Liver (tissue), 9 donors: Measurements from ENCODE around the gene ARHGAP9. TPM values are rescaled to one million over a fixed set of nuclear protein-coding genes. Genes with fewer than 3 reads are reported as not detected.
"Not testable (repeated sequence)": the region's sequence is repeated elsewhere in the genome, so short reads cannot be mapped to it uniquely, and the experiment has no call there.

Source experiments
- DNase-seq: peaks from one replicate; pipeline ENCODE4 v3.0.0-alpha.2; 2017; ENCODE audit warnings: low spot score
- H3K27ac ChIP-seq, 2 donors: one replicate each; pipeline ENCODE4 v1.7.0; 2013; ENCODE audit warnings: inconsistent platforms in 2 of 2, low read length in 2 of 2, control low read depth in 1 of 2, low read depth in 1 of 2, mild to moderate bottlenecking in 1 of 2
- H3K27me3 ChIP-seq, 4 donors: one replicate each; pipeline versions ENCODE4 v1.6.1 to v1.7.0; 2013; ENCODE audit warnings: low read length in 3 of 4, inconsistent platforms in 1 of 4, mild to moderate bottlenecking in 1 of 4, moderate library complexity in 1 of 4; ENCODE audit not compliant: control insufficient read depth in 4 of 4, insufficient read depth in 4 of 4
- H3K36me3 ChIP-seq, 4 donors: one replicate each; pipeline versions ENCODE4 v1.6.1 to v1.7.0; 2013; ENCODE audit warnings: low read length in 3 of 4, mild to moderate bottlenecking in 3 of 4, low read depth in 1 of 4, moderate library complexity in 1 of 4; ENCODE audit not compliant: control insufficient read depth in 4 of 4, insufficient read depth in 3 of 4
- H3K4me1 ChIP-seq, 4 donors: one replicate each; pipeline versions ENCODE4 v1.6.1 to v1.7.0; 2013; ENCODE audit warnings: low read length in 3 of 4, mild to moderate bottlenecking in 3 of 4, moderate library complexity in 1 of 4; ENCODE audit not compliant: control insufficient read depth in 4 of 4, insufficient read depth in 4 of 4
- H3K4me3 ChIP-seq, 3 donors: one replicate each; pipeline versions ENCODE4 v1.6.1 to v1.7.0; 2013; ENCODE audit warnings: low read length in 3 of 3, control low read depth in 1 of 3, low read depth in 1 of 3, mild to moderate bottlenecking in 1 of 3
- H3K9ac ChIP-seq, 2 donors: one replicate each; pipeline ENCODE4 v1.7.0; 2013; ENCODE audit warnings: low read length in 2 of 2, mild to moderate bottlenecking in 2 of 2, moderate library complexity in 2 of 2, control low read depth in 1 of 2, low read depth in 1 of 2
- H3K9me3 ChIP-seq, 4 donors: one replicate each; pipeline versions ENCODE4 v1.6.1 to v1.7.0; 2013; ENCODE audit warnings: low read length in 3 of 4; ENCODE audit not compliant: control insufficient read depth in 4 of 4
- EGR1 ChIP-seq, 2 donors: IDR thresholded peaks; 2 replicates each; pipeline ENCODE4 v1.6.1; 2016 to 2018; ENCODE audit warnings: antibody characterized with exemption in 2 of 2, low read depth in 2 of 2
- FOXA1 ChIP-seq: IDR thresholded peaks from 2 replicates; pipeline ENCODE4 v1.6.1; 2016; ENCODE audit warnings: antibody characterized with exemption
- FOXA2 ChIP-seq: IDR thresholded peaks from 2 replicates; pipeline ENCODE4 v1.6.1; 2016; ENCODE audit warnings: antibody characterized with exemption
- GABPA ChIP-seq, 2 donors: IDR thresholded peaks in 1 of 2; conservative IDR thresholded peaks in 1 of 2; 2 replicates each; pipeline ENCODE4 v1.6.1; 2016; ENCODE audit warnings: antibody characterized with exemption in 2 of 2, mild to moderate bottlenecking in 1 of 2, moderate library complexity in 1 of 2
- HNF4A ChIP-seq, 2 donors: conservative IDR thresholded peaks; 2 replicates each; pipeline ENCODE4 v1.6.1; 2016; ENCODE audit warnings: antibody characterized with exemption in 2 of 2, mild to moderate bottlenecking in 2 of 2
- HNF4G ChIP-seq: IDR thresholded peaks from 2 replicates; pipeline ENCODE4 v1.6.1; 2016; ENCODE audit warnings: antibody characterized with exemption
- JUND ChIP-seq, 2 donors: IDR thresholded peaks; 2 replicates each; pipeline ENCODE4 v1.6.1; 2016; ENCODE audit warnings: antibody characterized with exemption in 2 of 2
- NR2F2 ChIP-seq: IDR thresholded peaks from 2 replicates; pipeline ENCODE4 v1.6.1; 2016; ENCODE audit warnings: antibody characterized with exemption
- RAD21 ChIP-seq, 2 donors: IDR thresholded peaks; 2 replicates each; pipeline ENCODE4 v1.6.1; 2016; ENCODE audit warnings: antibody characterized with exemption in 2 of 2, mild to moderate bottlenecking in 2 of 2
- RXRA ChIP-seq, 2 donors: IDR thresholded peaks; 2 replicates each; pipeline ENCODE4 v1.6.1; 2017 to 2018; ENCODE audit warnings: antibody characterized with exemption in 2 of 2, mild to moderate bottlenecking in 1 of 2
- SP1 ChIP-seq: IDR thresholded peaks from 2 replicates; pipeline ENCODE4 v1.6.1; 2018; ENCODE audit warnings: antibody characterized with exemption, mild to moderate bottlenecking
- TAF1 ChIP-seq: conservative IDR thresholded peaks from 2 replicates; pipeline ENCODE4 v1.6.1; 2016; ENCODE audit warnings: antibody characterized with exemption, mild to moderate bottlenecking
- YY1 ChIP-seq: IDR thresholded peaks from 2 replicates; pipeline ENCODE4 v1.6.1; 2016; ENCODE audit warnings: antibody characterized with exemption, mild to moderate bottlenecking
- WGBS: extraction: QIAGEN DNeasy Blood & Tissue Kit; methylation state at CpG from one replicate; pipeline ENCODE4 v1.1.7; 2013; 5-methylcytosine and 5-hydroxymethylcytosine counted together
- polyA plus RNA-seq, 2 donors: library from polyadenylated mRNA; stranded (reverse) in 1 of 2; unstranded in 1 of 2; fragments of 200-250 nt in 1 of 2; fragments of >200 nt in 1 of 2; fragmentation: Nextera tagmentation in 1 of 2; extraction: Ambion mirVana in 1 of 2; gene quantifications; one replicate each; pipeline versions ENCODE4 v1.2.1 to v1.2.3, GENCODE V29; 2013 to 2015
- total RNA-seq, 2 donors: library from RNA; depleted of rRNA; stranded (reverse); fragments of >200 nt; gene quantifications; one replicate each; pipeline ENCODE4 v1.2.3, GENCODE V29; 2014
- TF ChIP-seq, protein P1 (sequence below): IDR thresholded peaks from 2 replicates; pipeline ENCODE4 v1.6.1; 2016; ENCODE audit warnings: antibody characterized with exemption
- TF ChIP-seq, protein P2 (sequence below): fragments of 150-350 bp; IDR thresholded peaks from 2 replicates; pipeline ENCODE4 v1.5.1; 2017; ENCODE audit warnings: improper control_type of control experiment, low read depth, low read length; ENCODE audit not compliant: missing input control
- TF ChIP-seq, protein P3 (sequence below): IDR thresholded peaks from 2 replicates; pipeline ENCODE4 v1.6.1; 2016; ENCODE audit warnings: antibody characterized with exemption
- TF ChIP-seq, protein P4 (sequence below): IDR thresholded peaks from 2 replicates; pipeline ENCODE4 v1.6.1; 2016; ENCODE audit warnings: antibody characterized with exemption, mild to moderate bottlenecking
- TF ChIP-seq, protein P5 (sequence below): IDR thresholded peaks from 2 replicates; pipeline ENCODE4 v1.6.1; 2016; ENCODE audit warnings: antibody characterized with exemption
- donor health status: healthy.
- donor health status: healthy.
- donor health status: healthy.
- donor health status: healthy.
- donor health status: healthy.

The ARHGAP9 gene
- total and polyA plus RNA-seq, 4 donors: 3.0 to 12.0 (median 7.1) TPM

DNA sequence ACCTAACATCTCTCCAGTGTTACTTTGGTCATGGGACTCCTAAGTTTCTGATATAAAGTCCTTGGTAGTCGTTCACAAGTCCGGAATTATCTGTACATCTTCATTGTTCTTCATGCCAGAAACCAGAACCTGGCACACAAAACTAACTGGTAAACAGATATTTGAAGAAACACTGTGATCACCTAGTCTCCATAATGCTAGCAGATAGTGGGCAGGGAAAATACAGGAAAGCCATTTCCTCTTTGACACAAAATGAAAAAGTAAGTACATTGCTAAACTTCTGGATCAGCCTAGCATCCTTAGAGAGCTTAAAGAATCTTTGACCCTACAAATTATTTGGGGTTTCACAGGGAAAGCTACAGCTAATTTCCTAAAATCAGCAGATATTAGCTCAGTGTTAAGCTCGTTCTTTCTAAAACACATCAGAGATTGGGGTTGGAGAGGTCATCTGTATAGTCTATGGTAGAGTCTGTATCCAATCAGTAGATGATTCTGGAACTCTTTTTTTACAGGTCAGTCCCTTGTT, 35.8 kb upstream of the ARHGAP9 start:
- DNase-seq: no peak
- H3K4me3 ChIP-seq: no peak overlapping the region
- TF ChIP-seq SP1 (no peak), EGR1 (IDR thresholded peaks at IDR 0.05; ENCODE audit: low read depth in 2 of 2) (no peak), NR2F2 (no peak)
- H3K36me3 ChIP-seq: peaks cover 5 to 57% (median 49%) of the 10 kb centered on the region in 4 donors
- no peaks in the 10 kb centered on the region for H3K9me3 ChIP-seq
- 70% methylated on average over 3 of the region's 3 CpGs for WGBS
- no peak overlapping the region for H3K9ac ChIP-seq
- H3K27me3 ChIP-seq: no peaks in the 10 kb centered on the region
- H3K27ac ChIP-seq: no peak overlapping the region
- peaks cover 1 to 23% (median 13%) of the 10 kb centered on the region in 4 donors for H3K4me1 ChIP-seq

DNA sequence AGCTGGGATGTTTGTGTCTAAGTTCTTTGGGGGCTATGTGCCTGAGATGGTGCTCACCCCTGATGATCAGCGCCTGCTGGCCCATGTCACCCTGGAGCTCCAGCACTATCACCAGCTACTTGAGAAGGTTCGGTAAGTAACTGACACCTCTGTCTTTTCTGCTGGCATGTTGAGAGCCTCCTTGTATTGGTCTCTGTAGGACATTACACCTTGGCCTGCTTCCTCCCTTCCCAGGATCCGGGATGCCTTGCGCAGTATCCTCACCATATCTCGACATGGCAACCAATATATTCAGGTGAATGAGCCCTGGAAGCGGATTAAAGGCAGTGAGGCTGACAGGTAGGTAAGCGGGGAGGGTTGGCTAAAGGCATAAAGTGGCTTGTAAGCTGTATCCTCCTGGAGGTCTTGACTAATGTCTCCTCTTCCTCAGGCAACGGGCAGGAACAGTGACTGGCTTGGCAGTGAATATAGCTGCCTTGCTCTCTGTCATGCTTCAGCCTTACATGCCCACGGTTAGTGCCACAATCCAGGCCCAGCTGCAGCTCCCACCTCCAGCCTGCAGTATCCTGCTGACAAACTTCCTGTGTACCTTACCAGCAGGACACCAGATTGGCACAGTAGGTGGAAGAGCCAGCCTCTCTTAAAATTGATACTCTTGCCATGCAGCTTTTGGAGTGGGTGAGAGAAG, 35.2 kb upstream of the ARHGAP9 start:
- no peak overlapping the region for H3K4me3 ChIP-seq
- WGBS: 91% methylated on average over 9 of the region's 9 CpGs
- H3K9me3 ChIP-seq: no peaks in the 10 kb centered on the region
- H3K27ac ChIP-seq: no peak overlapping the region
- H3K4me1 ChIP-seq: peaks cover 1 to 23% (median 13%) of the 10 kb centered on the region in 4 donors
- H3K27me3 ChIP-seq: no peaks in the 10 kb centered on the region
- DNase-seq: no peak
- TF ChIP-seq, protein P1, sequence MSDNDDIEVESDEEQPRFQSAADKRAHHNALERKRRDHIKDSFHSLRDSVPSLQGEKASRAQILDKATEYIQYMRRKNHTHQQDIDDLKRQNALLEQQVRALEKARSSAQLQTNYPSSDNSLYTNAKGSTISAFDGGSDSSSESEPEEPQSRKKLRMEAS: no peak
- TF ChIP-seq, protein P2, sequence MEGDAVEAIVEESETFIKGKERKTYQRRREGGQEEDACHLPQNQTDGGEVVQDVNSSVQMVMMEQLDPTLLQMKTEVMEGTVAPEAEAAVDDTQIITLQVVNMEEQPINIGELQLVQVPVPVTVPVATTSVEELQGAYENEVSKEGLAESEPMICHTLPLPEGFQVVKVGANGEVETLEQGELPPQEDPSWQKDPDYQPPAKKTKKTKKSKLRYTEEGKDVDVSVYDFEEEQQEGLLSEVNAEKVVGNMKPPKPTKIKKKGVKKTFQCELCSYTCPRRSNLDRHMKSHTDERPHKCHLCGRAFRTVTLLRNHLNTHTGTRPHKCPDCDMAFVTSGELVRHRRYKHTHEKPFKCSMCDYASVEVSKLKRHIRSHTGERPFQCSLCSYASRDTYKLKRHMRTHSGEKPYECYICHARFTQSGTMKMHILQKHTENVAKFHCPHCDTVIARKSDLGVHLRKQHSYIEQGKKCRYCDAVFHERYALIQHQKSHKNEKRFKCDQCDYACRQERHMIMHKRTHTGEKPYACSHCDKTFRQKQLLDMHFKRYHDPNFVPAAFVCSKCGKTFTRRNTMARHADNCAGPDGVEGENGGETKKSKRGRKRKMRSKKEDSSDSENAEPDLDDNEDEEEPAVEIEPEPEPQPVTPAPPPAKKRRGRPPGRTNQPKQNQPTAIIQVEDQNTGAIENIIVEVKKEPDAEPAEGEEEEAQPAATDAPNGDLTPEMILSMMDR: no peak
- TF ChIP-seq FOXA1 (no peak), HNF4A (conservative IDR thresholded peaks at IDR 0.05) (no peak), RXRA (IDR thresholded peaks at IDR 0.05) (no peak), NR2F2 (no peak), TAF1 (no peak), RAD21 (IDR thresholded peaks at IDR 0.05) (no peak), GABPA (IDR thresholded peaks at IDR 0.05 in 1 of 2, conservative IDR thresholded peaks at IDR 0.05 in 1 of 2) (no peak), SP1 (no peak), YY1 (no peak), FOXA2 (no peak), JUND (IDR thresholded peaks at IDR 0.05) (no peak), HNF4G (no peak)
- TF ChIP-seq, protein P3, sequence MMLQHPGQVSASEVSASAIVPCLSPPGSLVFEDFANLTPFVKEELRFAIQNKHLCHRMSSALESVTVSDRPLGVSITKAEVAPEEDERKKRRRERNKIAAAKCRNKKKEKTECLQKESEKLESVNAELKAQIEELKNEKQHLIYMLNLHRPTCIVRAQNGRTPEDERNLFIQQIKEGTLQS: no peak
- TF ChIP-seq, protein P4, sequence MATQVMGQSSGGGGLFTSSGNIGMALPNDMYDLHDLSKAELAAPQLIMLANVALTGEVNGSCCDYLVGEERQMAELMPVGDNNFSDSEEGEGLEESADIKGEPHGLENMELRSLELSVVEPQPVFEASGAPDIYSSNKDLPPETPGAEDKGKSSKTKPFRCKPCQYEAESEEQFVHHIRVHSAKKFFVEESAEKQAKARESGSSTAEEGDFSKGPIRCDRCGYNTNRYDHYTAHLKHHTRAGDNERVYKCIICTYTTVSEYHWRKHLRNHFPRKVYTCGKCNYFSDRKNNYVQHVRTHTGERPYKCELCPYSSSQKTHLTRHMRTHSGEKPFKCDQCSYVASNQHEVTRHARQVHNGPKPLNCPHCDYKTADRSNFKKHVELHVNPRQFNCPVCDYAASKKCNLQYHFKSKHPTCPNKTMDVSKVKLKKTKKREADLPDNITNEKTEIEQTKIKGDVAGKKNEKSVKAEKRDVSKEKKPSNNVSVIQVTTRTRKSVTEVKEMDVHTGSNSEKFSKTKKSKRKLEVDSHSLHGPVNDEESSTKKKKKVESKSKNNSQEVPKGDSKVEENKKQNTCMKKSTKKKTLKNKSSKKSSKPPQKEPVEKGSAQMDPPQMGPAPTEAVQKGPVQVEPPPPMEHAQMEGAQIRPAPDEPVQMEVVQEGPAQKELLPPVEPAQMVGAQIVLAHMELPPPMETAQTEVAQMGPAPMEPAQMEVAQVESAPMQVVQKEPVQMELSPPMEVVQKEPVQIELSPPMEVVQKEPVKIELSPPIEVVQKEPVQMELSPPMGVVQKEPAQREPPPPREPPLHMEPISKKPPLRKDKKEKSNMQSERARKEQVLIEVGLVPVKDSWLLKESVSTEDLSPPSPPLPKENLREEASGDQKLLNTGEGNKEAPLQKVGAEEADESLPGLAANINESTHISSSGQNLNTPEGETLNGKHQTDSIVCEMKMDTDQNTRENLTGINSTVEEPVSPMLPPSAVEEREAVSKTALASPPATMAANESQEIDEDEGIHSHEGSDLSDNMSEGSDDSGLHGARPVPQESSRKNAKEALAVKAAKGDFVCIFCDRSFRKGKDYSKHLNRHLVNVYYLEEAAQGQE: no peak
- TF ChIP-seq, protein P5, sequence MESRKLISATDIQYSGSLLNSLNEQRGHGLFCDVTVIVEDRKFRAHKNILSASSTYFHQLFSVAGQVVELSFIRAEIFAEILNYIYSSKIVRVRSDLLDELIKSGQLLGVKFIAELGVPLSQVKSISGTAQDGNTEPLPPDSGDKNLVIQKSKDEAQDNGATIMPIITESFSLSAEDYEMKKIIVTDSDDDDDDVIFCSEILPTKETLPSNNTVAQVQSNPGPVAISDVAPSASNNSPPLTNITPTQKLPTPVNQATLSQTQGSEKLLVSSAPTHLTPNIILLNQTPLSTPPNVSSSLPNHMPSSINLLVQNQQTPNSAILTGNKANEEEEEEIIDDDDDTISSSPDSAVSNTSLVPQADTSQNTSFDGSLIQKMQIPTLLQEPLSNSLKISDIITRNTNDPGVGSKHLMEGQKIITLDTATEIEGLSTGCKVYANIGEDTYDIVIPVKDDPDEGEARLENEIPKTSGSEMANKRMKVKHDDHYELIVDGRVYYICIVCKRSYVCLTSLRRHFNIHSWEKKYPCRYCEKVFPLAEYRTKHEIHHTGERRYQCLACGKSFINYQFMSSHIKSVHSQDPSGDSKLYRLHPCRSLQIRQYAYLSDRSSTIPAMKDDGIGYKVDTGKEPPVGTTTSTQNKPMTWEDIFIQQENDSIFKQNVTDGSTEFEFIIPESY: no peak
- H3K36me3 ChIP-seq: peaks cover 5 to 58% (median 49%) of the 10 kb centered on the region in 4 donors
- no peak overlapping the region for H3K9ac ChIP-seq

DNA sequence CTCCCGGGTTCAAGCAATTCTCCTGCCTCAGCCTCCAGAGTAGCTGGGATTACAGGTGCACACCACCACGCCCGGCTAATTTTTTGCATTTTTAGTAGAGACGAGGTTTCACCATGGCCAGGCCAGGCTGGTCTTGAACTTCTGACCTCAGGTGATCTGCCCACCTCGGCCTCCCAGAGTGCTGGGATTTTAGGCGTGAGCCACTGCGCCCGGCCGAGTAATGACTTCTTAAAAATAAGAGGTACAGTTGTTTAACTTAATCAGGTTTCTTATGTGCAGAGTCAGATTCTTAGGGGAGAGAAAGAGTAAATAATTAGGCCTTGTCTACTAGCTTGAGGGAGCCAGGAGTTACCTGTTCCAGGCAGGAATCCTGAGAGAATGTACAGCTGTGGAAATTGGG, 34.6 kb upstream of the ARHGAP9 start:
- WGBS: 95% methylated on average over 9 of the region's 9 CpGs
- H3K9me3 ChIP-seq, DNase-seq, H3K9ac ChIP-seq, H3K4me3 ChIP-seq, H3K27me3 ChIP-seq, H3K27ac ChIP-seq: not testable (repeated sequence)
- Histone ChIP-seq H3K4me1 (peaks cover 1 to 19% (median 11%) of the 10 kb centered on the region in 4 donors), H3K36me3 (peaks cover 5 to 60% (median 49%) of the 10 kb centered on the region in 4 donors)
